DMS 273 treated with DMSO at 0.1 percent for 48 hours (cell line): ENCODE results near the gene ZMYND8.

Source experiments
- DNase-seq: peaks from one replicate; lab custom pipeline; 2025; lab: John Stamatoyannopoulos, UW

The ZMYND8 gene

DNA sequence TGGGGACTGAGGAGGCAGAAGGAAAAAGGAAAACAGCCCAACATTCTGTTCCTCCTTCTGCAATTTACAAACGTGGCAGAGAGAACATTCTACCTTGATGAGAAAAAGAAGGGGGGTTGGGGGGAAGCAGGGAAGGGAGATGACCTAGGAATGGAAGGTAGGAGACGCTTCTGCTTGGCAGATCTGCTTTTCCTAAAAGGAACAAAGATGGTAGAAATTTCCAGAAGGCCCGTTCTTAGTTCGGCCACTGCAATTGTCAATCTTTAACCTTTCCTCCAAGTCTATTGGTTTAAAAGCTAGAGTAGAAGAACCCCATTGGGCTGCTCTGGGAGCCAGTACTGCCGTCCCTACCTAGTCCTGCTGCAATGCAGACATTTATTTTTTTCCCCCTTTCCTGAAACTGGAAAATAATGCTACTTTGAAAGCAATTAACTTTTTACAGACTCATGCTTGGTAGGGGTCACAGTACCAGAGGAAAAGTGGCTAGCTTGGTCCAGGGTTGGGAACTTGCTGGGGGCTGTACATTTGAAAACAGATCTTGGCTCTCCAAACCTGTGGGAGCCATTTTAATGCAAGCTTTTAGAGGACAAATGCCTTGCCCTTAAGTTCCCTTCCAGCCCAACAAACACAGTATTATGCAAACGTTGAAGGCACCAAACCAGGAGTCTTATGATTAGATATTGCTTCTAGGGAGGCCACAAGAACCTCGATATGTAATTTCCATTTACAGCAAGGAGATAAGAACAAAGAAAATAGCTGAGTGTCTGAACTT, 2.6 kb downstream of the ZMYND8 start:
- no peak for DNase-seq

DNA sequence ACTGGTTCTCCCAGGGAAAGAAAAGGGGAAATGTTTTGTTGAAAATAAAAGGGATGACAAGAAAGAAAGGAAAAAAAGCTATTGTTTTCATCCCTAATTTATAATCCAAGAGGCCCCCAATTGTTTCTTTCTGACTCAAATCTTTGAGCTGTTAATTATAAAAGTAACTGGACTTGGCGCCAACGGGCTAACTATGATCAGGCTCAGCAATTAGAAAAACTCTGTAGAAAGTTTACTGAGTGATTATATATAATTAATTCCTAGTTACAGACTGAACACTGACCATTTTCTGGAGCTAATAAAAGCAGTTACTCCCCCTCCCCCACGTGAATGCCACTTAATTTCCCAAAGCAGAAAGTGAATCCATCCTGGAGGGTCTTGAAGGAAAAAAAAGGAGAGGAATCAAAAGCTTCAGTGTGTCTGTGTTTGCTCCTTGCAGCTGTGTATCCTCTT, 3.2 kb downstream of the ZMYND8 start:
- no peak for DNase-seq

DNA sequence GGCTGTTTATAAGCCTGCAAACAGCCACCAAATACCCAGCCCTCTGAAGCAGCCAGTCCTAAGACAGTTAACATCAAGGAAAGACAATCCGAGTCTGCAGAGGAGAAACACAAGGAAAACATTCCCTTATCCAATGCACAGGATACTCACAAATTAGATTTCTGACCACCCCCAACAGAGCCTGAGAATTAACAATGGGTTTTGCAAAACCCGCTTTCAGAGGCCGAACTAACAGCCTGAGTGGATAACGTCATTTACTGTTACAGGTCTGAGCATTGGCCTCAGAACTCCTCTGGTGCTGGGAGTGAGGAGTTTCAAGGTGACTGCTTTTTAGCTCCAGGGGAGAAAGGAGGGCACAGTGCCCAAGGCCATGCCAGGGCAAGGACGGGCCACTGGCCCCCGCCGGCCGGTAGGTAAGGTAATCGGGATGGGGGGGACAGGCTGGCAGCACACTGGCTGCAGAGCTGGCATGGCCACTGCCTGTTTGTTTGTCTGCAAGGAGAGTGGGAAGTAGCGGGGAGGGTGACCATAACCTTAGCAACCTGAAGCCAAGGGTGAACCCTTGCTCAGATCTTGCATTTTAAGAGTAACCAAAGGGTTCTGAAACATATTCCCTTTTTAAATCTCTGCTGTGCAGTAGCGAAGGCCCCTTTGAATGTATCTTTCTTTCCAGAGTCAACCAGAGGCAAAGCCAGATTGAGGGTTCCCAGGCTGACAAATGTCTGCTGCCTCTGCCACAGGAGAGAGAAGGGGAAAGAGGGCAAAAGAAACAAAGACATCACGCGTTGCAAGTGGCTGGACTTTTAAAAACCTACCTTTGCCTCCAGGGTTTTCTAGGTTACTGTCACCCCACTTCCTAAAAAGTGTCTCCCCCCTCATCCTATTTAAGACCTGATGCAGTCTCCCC, 3.9 kb downstream of the ZMYND8 start:
- peak; percentile 64 for DNase-seq

DNA sequence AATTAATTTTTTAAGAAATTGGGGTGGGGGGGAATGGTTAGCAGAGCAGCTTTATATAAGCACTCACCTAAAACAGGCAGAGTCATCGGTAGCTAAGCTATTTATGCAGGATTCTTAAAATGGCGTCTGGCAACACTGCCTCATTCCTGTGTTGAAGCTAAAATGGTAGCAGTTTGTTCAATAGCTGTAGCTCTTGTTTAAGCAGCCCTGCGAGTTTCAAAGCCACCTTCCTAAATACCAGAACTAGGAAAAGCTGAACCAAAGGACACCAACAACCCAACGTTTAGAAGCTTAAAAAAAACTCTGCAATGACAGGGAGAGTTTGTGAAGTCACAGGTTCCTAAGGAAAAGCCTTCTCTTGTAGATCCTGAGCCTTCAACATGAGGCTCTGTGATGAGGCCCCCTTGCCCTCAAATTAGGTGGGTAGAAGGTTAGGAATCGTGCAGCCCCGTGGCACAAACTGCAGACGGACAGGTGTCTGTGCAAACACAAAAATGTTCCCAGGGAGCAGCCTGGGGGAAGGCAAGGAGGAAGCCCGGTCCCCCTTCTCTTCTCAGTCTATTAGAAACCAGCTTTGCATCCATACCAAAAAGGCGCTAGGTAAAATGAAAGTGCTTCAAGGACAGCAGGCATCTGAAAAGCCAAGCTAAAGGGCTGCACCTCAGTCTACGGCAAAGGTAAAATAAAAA, 4.7 kb downstream of the ZMYND8 start:
- DNase-seq = peak; percentile 36

DNA sequence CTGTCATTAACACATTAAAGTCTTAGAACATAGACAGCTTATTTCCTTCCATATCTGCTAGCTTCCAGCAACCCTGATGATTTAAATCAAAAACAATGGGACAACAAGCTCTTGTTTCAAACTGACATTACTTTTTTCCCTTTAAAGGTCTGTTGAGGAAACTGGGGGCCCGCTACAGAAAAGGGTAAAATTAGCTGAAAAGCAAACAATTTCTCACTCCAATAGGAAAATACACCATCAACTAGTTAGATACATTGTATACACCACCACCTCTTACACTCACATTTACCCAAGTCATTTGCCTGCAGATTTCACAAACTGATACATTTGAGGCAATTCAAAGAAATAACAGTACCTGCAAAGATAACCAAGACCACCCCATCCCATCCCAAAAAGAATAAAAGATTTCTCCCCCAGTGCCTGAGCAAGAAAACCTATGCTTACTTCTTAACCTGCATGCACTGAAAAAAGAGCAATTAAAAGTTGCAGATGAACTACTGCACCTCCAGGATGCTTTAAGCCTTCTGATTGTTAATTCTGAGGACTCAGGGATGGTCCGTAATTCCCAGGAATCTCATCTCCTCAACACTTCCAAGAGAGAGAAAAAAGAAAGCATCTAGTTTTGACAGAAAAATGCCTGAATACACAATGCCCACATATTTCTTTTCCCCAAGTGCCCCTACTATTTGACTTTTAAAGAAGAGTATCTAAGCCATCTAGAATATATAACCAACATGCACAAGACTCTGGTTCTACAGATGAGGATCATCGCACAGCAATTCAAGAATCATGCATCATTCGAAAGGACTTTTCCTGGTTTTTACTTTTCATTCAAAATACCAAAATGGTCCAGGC, 5.6 kb downstream of the ZMYND8 start:
- no peak for DNase-seq

DNA sequence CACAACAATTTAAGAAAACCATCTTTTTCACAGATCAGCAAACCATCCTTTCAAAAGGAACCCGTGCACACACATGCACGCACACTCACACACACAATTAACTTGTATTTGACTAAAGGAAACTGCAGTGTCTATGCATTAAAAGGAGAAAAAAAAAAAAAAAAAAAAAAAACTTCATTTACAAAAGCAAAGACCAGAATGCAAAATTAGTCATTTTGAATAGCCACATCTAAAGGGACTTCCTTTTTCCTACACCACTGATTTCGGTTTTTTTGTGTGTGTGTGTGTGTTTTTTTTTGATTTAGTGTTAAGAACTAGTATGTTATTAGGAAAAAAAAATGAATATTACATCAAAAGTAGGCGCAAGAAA, 6.3 kb downstream of the ZMYND8 start:
- DNase-seq = no peak

DNA sequence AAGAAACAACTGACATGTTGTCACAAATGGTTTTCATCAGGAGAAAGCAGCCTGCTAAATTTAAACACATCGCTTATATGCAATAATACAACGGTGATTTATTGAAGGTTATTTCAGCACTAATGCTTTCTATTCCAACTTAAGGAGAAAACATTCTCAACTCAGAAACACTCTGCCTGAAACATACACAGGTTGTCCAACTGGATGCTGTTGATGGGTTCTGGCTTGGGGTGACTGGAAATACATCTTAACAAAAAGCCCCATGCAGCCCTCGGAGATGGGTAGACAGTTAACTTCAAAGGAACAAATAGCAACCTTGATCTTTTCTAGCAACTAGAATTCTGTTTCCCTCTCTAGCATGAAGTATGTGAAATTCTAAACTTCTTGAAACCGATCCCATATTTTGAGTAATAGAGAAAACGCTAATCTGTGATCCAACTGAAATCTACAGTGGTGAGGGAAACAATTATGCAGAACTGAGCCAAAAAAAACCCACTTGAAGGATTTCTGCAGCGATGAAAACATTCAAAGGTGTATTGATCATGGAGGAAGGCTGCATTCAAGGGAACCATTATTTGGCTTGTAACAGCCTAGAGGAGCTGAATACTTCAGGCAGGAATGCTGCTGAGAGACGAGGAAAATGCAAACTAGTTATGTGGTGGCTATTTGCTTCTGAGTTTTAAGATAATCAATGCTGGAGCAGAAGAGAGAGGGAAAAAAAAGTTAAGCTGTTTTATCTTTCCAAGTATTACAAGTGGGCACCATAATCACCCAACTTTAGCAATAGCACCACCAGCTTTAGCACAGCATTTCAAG, 6.9 kb downstream of the ZMYND8 start:
- no peak for DNase-seq

DNA sequence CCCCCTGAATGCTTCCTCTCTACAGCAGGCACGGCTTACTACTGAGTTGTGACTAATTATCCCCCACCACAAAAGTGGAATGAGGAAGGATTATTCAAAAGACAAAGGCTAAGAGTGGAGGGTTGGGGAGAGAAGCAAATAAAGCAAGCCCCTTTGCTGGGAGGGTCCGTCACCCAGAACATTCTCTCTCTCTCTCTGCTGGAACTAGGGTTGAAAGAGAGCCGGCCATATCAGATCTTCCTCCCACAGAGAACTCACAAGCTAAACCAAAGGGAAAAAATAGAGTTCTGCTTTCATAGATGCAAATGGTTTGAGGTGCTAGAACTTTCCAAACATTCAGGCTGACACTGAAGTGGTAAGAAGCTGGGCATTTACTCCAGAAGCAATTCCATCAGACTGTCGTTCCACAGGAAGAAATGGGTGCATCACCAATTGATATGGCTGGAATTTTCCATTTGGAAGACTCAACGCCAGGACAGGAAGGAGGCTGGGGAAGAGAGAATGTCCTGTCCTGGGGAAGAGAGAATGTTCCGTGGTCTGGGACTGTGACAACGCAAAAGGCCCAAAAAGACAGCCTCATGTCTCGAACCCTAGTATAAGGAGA, 7.9 kb downstream of the ZMYND8 start:
- no peak for DNase-seq

DNA sequence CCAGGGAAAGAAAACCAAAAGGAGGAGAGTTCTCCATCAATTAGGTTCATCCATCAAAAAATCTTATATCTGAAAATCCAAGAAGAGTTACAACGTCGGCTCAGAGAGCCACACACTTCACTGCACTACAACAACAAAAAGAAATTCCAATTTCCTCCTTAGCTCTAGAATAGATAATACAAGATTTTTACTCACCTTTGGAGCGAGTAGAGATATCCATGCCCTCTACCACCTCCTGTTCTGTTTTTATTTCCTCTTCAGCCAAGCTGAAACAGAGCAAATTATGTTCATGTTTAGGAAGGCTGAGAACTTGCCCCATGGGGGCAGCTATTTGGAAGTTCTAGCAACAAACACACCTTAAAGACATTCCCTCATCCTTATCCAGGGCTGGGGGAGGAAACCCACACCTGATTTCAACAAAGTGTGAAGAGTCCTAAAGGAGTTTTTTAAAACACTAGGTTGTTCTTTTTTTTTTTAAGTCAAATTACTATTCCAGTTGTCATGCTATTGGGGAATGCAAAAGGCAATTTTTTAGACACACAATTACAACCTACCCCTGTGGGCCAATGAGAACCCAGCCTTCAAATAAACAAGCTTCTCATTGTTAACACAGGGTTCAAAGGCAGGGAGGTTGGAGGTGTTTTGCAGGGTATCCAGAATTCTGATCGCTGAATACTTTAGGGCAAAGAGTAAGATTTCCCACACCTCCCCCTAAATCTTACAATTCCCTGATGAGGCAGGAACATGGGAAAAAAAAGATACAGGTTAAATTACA, 8.7 kb downstream of the ZMYND8 start:
- no peak for DNase-seq

DNA sequence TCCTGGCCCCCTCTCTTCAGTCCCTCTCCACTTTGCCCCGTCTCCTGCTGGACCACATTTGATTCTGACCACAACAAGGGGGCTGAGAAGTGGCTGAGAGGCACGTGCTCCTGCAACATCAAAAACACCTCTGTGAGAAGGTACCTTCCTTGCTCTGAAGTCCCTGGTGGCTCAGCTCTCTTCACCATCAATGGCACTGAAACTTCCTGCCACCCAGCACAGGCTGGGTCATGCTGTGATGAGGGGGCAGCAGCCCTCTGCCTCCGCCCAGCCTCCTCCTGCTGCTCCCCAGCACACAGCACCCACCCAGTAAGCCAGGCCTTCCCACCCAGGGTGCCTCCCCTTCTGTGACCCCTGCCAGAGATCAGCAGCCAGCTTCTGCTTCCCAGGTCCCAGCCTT, 10.3 kb downstream of the ZMYND8 start:
- no peak for DNase-seq

DNA sequence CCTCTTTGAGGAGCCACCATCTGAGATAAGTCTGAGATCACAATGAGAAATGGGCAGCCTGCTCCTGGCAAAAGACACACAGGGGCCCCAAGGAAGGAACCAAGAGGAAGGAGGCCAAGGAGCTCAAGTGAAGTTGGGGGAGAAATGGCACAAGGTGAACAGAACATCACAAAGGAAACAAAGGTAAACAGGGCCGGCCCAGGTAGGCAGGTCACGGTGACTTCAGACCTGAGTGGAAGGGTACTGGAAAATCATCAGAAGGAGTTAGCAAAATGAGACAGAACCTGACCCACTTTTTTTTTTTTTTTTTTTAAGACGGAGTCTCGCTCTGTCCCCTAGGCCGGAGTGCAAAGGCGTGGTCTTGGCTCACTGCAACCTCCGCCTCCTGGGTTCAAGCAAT, 11.3 kb downstream of the ZMYND8 start:
- DNase-seq = no peak

DNA sequence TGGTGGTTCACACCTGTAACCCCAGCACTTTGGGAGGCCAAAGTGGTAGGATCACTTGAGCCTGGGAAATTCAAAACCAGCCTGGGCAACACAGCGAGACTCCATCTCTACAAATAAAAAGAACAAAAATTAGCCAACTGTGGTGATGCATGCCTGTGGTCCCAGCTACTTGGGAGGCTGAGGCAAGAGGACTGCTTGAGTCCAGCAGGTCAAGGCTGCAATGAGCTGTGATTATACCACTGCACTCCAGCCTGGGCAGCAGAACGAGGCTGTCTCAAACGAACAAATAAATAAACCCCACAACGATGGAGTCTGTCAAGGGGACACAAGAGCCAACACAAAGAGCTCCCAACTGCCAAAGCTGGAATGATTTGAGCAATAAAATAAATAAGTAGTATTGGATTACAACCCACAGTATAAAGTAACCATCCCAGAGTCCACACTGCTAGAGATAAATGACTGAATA, 13.5 kb downstream of the ZMYND8 start:
- peak; percentile 17 for DNase-seq

DNA sequence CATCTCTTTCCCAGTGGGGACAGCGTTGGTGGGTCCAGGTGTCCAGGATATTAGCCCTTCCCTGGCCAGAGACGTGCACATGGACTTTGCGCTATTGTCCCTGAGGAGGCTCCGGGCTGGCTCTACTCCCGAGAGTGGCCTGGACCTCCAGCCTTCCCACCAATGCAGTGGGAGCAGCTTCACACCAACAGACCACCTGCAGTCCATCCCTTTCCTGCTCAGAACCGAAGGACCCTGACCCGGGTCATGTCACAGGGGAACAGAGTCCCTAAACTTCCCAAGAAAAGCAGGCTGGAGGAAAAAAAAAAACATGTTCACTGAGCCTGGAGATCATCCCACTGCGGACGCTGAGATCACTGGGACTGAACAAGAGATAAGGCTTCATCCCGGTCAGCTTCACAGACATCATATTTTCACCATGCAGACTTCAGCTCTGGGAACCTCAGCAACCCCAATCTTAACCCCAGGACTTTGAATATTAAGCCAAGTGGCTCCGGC, 18.3 kb downstream of the ZMYND8 start:
- no peak for DNase-seq

DNA sequence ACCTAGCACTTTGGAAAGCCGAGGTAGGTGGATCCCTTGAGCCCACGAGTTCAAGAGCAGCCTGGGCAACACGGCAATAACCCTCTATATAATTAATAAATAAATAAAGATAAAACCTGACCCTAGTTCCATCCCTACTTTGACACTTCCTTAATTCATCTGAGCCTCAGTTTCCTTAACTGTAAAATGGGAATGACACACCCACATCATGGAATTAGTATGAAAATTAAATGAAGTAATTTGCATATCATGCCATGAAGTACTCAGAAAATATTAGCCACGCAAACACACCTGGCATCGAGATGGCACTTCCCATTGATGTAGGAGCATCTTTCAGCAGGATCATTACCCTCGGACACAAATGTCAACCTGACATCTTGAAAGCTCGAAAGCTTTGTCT, 19.1 kb downstream of the ZMYND8 start:
- DNase-seq = no peak

DNA sequence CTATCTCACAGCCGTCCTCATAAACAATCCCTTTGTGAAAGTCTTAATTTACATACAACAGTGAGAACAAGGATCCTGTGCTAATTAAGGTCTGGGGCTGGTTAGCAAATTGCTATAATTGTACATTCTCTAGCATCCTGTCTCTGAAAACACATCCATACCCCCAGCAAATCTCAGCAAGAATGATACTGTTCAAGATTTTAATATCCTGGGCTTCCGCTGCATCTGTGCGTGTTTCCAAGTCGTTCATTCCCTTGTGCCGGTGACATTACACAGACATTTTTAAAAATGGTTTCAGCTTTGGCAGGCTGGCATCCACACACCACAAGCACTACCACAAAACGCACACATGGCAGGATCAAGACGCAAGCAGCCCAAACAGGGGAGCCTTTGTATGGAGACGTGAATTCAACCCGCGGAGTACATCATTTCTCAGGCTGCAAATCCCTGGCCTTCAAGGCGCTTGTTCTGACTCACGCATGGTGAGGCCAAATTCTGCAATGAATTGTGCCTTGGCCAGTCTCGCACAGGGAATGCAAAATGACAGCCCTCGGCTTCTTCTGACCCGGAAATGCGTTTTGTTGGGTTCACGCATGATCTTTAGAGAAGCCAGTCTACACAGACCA, 20.3 kb downstream of the ZMYND8 start:
- DNase-seq = no peak

DNA sequence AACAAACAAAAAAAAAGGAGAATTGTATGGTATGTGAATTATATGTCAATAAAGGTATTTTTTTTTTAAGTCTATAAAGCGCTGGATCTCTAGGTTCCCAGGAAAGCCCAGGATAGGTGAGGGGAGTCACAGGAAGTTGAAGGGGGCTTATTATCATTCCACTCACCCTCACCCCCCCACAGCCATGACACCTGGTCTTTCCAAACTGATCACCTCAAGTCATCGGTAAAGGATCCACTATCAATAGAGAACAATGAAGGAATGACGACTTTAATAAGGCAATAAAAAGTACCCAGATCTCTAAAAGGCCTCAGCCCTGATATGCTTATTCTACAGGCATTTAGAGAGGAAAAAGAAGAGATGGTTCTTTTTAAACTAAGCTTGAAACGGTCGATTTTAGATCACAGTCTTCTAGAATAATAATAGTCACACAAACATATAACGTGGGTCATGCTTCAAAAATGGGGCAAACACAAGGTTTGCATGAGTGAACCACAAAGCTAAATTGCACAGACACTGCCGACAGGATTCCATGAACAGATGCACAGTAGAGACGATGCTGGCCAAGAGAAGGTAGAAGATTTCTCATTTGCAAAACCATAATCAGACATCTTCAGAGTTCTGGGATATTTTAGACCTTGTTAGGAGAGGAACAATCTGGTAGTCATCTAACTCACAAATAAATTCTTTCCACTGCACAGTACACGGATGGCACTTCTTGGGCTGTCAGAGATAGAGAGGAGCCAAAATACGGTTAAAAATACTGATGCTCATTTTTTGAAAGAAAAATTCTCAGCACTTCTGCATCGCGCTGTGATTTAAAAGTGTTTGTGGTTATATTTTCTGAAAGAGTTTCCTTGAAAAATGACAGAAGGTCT, 21.0 kb downstream of the ZMYND8 start:
- no peak for DNase-seq

DNA sequence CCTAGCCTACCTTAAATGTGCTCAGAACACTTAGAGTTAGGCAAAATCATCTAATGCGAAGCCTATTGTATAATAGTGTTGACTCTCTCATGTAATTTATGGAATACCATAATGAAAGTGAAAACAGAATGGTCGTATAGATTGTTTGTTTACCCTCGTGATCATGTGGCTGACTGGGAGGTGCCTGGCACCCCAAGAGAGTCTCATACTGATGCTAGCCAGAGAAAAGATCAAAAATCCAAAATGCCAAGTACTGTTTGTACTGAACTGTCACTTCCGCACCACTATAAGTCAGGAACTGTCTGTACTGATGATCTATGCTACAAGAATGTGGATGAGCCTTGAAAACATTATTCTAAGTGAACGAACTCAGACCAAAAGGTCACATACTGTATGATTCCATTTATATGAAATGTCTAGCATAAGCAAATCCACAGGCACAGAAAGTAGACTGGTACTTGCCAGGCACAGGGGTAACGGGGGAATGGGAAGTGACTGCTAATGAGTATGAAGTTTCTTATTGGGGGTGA, 22.4 kb downstream of the ZMYND8 start:
- no peak for DNase-seq
